Lung (tissue), 12 donors: Measurements from ENCODE around the gene PCDH9. TPM values are rescaled to one million over a fixed set of nuclear protein-coding genes. Genes with fewer than 3 reads are reported as not detected.

Experiments
- ATAC-seq: fragments of 200-7000 bp; cut with Tn5 transposase; one replicate; pipeline ENCODE4 v1.9.1; 2020; ENCODE audit warnings: moderate number of reproducible peaks; ENCODE audit not compliant: insufficient read depth, low FRiP score
- DNase-seq, 3 donors: peaks; one replicate each; pipeline ENCODE4 v3.0.0-alpha.2; 2013 to 2017
- H3K27ac ChIP-seq, 2 donors: one replicate each; pipeline ENCODE4 v1.5.1; 2013; ENCODE audit warnings: mild to moderate bottlenecking in 2 of 2, moderate library complexity in 2 of 2, control low read depth in 1 of 2, inconsistent platforms in 1 of 2, low read depth in 1 of 2, low read length in 1 of 2
- H3K27me3 ChIP-seq, 3 donors: one replicate each; pipeline ENCODE4 v1.5.1; 2013; ENCODE audit warnings: low read length in 2 of 3; ENCODE audit not compliant: control insufficient read depth in 3 of 3, insufficient read depth in 3 of 3
- H3K36me3 ChIP-seq, 4 donors: one replicate each; pipeline ENCODE4 v1.5.1; 2013; ENCODE audit warnings: low read length in 4 of 4, mild to moderate bottlenecking in 1 of 4, moderate library complexity in 1 of 4; ENCODE audit not compliant: control insufficient read depth in 4 of 4, insufficient read depth in 4 of 4
- H3K4me1 ChIP-seq, 5 donors: one replicate each; pipeline ENCODE4 v1.5.1; 2013; ENCODE audit warnings: low read length in 5 of 5, mild to moderate bottlenecking in 2 of 5, moderate library complexity in 1 of 5; ENCODE audit not compliant: control insufficient read depth in 5 of 5, insufficient read depth in 5 of 5
- H3K4me3 ChIP-seq: one replicate; pipeline ENCODE4 v1.5.1; 2013; ENCODE audit warnings: mild to moderate bottlenecking, control low read depth, moderate library complexity
- H3K9ac ChIP-seq, 2 donors: one replicate each; pipeline ENCODE4 v1.5.1; 2013; ENCODE audit warnings: low read length in 2 of 2, control low read depth in 1 of 2; ENCODE audit not compliant: insufficient read depth in 1 of 2
- H3K9me3 ChIP-seq, 4 donors: one replicate each; pipeline ENCODE4 v1.5.1; 2013; ENCODE audit warnings: low read length in 3 of 4, mild to moderate bottlenecking in 1 of 4, moderate library complexity in 1 of 4; ENCODE audit not compliant: control insufficient read depth in 4 of 4, insufficient read depth in 3 of 4
- WGBS, 2 donors: extraction: QIAGEN DNeasy Blood & Tissue Kit; methylation state at CpG; one replicate each; pipeline ENCODE4 v1.1.7; 2013; 5-methylcytosine and 5-hydroxymethylcytosine counted together
- polyA plus RNA-seq, 2 donors: library from polyadenylated mRNA; stranded (reverse); fragments of 200-250 nt; gene quantifications; one replicate each; pipeline ENCODE4 v1.2.1, GENCODE V29; 2013
- total RNA-seq, 2 donors: library from RNA; depleted of rRNA in 1 of 2; stranded (reverse); fragments of >200 nt in 1 of 2; gene quantifications; one replicate each; pipeline ENCODE4 v1.2.1, GENCODE V29; 2014 to 2021
- TF ChIP-seq, protein P1 (sequence below): IDR thresholded peaks from 2 replicates; pipeline ENCODE4 v1.5.1; 2012; ENCODE audit warnings: mild to moderate bottlenecking; ENCODE audit errors: control extremely low read depth, extremely low read depth
- donor health status: control.
- donor health status: control.
- donor health status: Bipolar disorder and iron deficiency.
- donor health status: healthy.
- donor health status: DM: yes; HTN: yes; CAD: no.

The PCDH9 gene
- total and polyA plus RNA-seq, 4 donors, result 0.68 to 22.2 (median 4.1) TPM

- 84 to 96% methylated on average over 1 of the region's 1 CpG for WGBS, 2 donors
- H3K27me3 ChIP-seq, result no peaks in the 10 kb centered on the region
Observed at GRCh38 chr13:66996503-66996902, 233.6 kb downstream of the PCDH9 start.

GRCh38 chr13:66995203-66995611 is 234.9 kb downstream of the PCDH9 start:
- Histone ChIP-seq H3K9me3 (no peaks in the 10 kb centered on the region), H3K27ac (no peak overlapping the region), H3K4me1 (peaks cover 0 to 1% (median 0%) of the 10 kb centered on the region in 5 donors), H3K9ac (no peak overlapping the region), H3K36me3 (no peaks in the 10 kb centered on the region), H3K27me3 (no peaks in the 10 kb centered on the region), H3K4me3 (no peak overlapping the region)
- 78 to 83% methylated on average over 5 of the region's 5 CpGs for WGBS, 2 donors
- TF ChIP-seq, protein P1, sequence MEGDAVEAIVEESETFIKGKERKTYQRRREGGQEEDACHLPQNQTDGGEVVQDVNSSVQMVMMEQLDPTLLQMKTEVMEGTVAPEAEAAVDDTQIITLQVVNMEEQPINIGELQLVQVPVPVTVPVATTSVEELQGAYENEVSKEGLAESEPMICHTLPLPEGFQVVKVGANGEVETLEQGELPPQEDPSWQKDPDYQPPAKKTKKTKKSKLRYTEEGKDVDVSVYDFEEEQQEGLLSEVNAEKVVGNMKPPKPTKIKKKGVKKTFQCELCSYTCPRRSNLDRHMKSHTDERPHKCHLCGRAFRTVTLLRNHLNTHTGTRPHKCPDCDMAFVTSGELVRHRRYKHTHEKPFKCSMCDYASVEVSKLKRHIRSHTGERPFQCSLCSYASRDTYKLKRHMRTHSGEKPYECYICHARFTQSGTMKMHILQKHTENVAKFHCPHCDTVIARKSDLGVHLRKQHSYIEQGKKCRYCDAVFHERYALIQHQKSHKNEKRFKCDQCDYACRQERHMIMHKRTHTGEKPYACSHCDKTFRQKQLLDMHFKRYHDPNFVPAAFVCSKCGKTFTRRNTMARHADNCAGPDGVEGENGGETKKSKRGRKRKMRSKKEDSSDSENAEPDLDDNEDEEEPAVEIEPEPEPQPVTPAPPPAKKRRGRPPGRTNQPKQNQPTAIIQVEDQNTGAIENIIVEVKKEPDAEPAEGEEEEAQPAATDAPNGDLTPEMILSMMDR, result no peak
- no peak for ATAC-seq
- DNase-seq, result no peak

More at GRCh38 chr13:66996503-66996902, 233.6 kb downstream of the PCDH9 start:
- Histone ChIP-seq H3K27ac (no peak overlapping the region), H3K9ac (no peak overlapping the region), H3K9me3 (no peaks in the 10 kb centered on the region), H3K4me1 (peaks cover 0 to 1% (median 0%) of the 10 kb centered on the region in 5 donors), H3K36me3 (no peaks in the 10 kb centered on the region), H3K4me3 (no peak overlapping the region)
- DNase-seq (no peak), ATAC-seq (no peak)
- TF ChIP-seq, protein P1, result no peak

DNA sequence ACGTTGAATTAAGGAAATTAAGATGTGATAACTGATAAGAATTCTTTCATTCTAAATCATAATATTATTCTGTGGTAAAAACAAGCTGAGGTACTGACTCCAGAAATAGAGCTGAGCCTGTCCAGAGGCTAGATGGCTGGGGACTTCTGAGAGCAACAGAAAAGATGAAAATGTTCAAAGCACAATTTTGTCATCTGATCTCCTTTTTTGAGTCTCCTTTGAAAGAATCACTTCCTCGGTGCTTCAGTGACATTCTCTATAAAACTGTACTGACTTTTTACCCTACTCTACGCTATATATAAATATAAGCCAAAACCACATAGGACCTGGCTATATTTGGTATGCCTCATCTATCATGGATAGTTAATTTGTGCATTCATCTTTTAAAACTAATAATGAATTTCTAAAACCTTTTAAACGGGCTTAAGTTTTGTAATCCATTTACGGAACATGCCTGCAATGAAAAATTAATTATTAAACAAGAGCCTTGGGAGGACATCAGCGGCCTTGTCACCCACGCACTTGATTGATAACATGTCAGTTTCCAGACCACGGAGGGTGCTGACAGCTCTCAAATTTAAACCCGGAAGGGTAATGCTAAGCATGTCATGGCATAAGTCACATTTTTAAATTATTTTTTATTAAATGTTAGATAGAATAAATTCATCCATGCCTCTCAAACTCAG is 235.5 kb downstream of the PCDH9 start:
- no peaks in the 10 kb centered on the region for H3K36me3 ChIP-seq
- TF ChIP-seq, protein P1, result no peak
- 51 to 60% methylated on average over 9 of the region's 9 CpGs for WGBS, 2 donors
- H3K27me3 ChIP-seq, result no peaks in the 10 kb centered on the region
- no peak overlapping the region for H3K4me3 ChIP-seq
- H3K9me3 ChIP-seq, result no peaks in the 10 kb centered on the region
- ATAC-seq, result no peak
- H3K9ac ChIP-seq, result no peak overlapping the region
- H3K4me1 ChIP-seq, result peaks cover 0 to 1% (median 0%) of the 10 kb centered on the region in 5 donors
- H3K27ac ChIP-seq, result no peak overlapping the region
- DNase-seq, result no peak

DNA sequence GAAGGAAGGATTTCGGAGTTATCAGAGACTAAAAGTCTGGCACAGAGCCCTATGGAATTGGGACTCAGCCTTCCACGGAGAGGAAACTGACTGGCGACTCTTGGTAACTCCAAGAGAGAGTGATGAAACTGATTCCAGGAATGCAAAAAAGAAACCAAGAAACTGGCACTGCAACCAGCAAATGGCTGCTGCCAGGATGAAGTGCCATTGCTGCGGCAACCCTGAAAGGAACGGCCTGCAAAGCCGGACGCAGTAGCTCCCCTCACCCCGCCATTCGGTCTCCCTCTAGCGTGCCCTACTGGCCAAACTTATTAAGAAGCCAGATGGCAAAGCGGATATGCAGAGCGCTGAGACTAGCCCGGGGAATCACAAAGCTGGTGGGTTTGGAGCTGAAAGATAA is 236.0 kb downstream of the PCDH9 start:
- WGBS, 2 donors, result 25 to 35% methylated on average over 13 of the region's 13 CpGs
- Histone ChIP-seq H3K27me3 (no peaks in the 10 kb centered on the region), H3K36me3 (no peaks in the 10 kb centered on the region), H3K9ac (no peak overlapping the region), H3K27ac (no peak overlapping the region), H3K4me1 (peaks cover 0 to 1% (median 0%) of the 10 kb centered on the region in 5 donors), H3K9me3 (no peaks in the 10 kb centered on the region), H3K4me3 (no peak overlapping the region)
- ATAC-seq (peak; percentile 53), DNase-seq (peak; percentile 70 to 86 (median 85))
- TF ChIP-seq, protein P1, result peak; percentile 15
